ENCODE data around the gene ZFYVE21. TPM values are rescaled to one million over a fixed set of nuclear protein-coding genes. Genes with fewer than 3 reads are reported as not detected.
"Not testable (repeated sequence)": the region's sequence is repeated elsewhere in the genome, so short reads cannot be mapped to it uniquely, and the experiment has no call there.

Gene ZFYVE21
- total RNA-seq, 2 donors from 2014 or later, result 57.2 to 59.5 TPM

- DNase-seq (ENCODE audit: low spot score), result no peak
- intact Hi-C loops (cut with DNase I), result no loop called here
Observed at GRCh38 chr14:103773521-103773920, 57.9 kb downstream of the ZFYVE21 start.

- intact Hi-C loops (cut with DNase I), result no loop called here
- DNase-seq (ENCODE audit: low spot score), result no peak
Observed at GRCh38 chr14:103775506-103775905, 59.9 kb downstream of the ZFYVE21 start.

GRCh38 chr14:103776319-103776718, 60.7 kb downstream of the ZFYVE21 start:
- DNase-seq (ENCODE audit: low spot score); intact Hi-C loops (cut with DNase I): not testable (repeated sequence)

- intact Hi-C loops (cut with DNase I), result no loop called here
Observed at GRCh38 chr14:103782376-103782775, 66.8 kb downstream of the ZFYVE21 start.

More at GRCh38 chr14:103782376-103782775, 66.8 kb downstream of the ZFYVE21 start:
- DNase-seq (ENCODE audit: low spot score), result no peak

Other genes with a start within 250 kb of the ZFYVE21 start
- 100 to 1,000 TPM; 354 to 709 TPM for gene CKB, start 193.0 kb upstream of the ZFYVE21 start, total RNA-seq
- gene TRMT61A, start 186.6 kb upstream of the ZFYVE21 start, total RNA-seq, result 10 to 100 TPM; 16.2 to 18.0 TPM
- gene BAG5, start 153.2 kb upstream of the ZFYVE21 start, total RNA-seq, result 10 to 100 TPM; 29.0 to 30.4 TPM
- 10 to 100 TPM; 33.9 to 40.3 TPM for gene COA8, start 152.8 kb upstream of the ZFYVE21 start, total RNA-seq
- 100 to 1,000 TPM; 169 to 192 TPM for gene KLC1, start 86.6 kb upstream of the ZFYVE21 start, total RNA-seq
- 1 to 10 TPM; 4.0 to 4.9 TPM for gene XRCC3, start 359 bp upstream of the ZFYVE21 start, total RNA-seq
- gene PPP1R13B, start 131.8 kb downstream of the ZFYVE21 start, total RNA-seq, result 10 to 100 TPM; 17.8 to 29.6 TPM
- 1 to 10 TPM in 1 of 2 donors, under 1 TPM in 1; 1.00 to 2.9 TPM for gene TDRD9, start 212.6 kb downstream of the ZFYVE21 start, total RNA-seq
- not detected for gene RD3L, start 226.7 kb downstream of the ZFYVE21 start, total RNA-seq

All from posterior vena cava (tissue), 2 donors.